Measurements from ENCODE around the gene EBF3.

Gene EBF3

GRCh38 chr10:129788215-129788614, 175.9 kb downstream of the EBF3 start:
- DNase-seq = no peak

- DNase-seq = no peak
Measured at GRCh38 chr10:129787557-129787956, 176.5 kb downstream of the EBF3 start.

GRCh38 chr10:129786216-129786615, 177.9 kb downstream of the EBF3 start:
- DNase-seq = no peak

- DNase-seq = no peak
Measured at GRCh38 chr10:129785536-129785981, 178.5 kb downstream of the EBF3 start.
